ENCODE results near the gene EXOC6. TPM values are rescaled to one million over a fixed set of nuclear protein-coding genes. Genes with fewer than 3 reads are reported as not detected.

The EXOC6 gene
- polyA plus RNA-seq, 1 donor (not counting 4 experiments of a cell fraction or from before 2014, with no cell fraction given), result 1.2 TPM

DNA sequence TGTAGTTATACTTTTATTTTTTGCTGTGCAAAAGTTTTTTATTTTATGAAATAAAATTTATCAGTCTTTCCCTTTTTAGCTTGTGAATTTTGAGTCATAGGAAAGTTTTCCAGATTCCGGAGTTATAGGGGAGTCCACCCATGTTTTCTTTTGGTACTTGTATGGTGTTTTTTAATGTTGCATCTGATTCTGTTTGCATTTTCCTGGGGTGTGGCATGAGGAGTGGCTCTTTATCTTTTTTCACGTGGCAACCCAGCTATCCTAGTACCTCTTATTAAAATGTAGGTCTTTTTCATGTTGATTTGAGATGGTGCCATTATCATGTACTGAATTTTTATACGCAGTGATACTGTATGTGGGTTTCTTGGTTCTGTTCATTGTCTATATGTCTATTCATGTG, 19.7 kb downstream of the EXOC6 start:
- H2AFZ ChIP-seq (ENCODE audit: control insufficient read depth, low read length), result no peak overlapping the region
- H3K9me1 ChIP-seq (ENCODE audit: control insufficient read depth, extremely low read depth, insufficient read depth, low read length), result no peaks in the 10 kb centered on the region
- H3K27me3 ChIP-seq (ENCODE audit: control insufficient read depth, extremely low read depth, insufficient read depth, low read length), result no peaks in the 10 kb centered on the region
- H3K9ac ChIP-seq (ENCODE audit: control insufficient read depth, extremely low read depth, insufficient read depth, low read length), result no peak overlapping the region
- no peak overlapping the region for H3K27ac ChIP-seq (ENCODE audit: control insufficient read depth, insufficient read depth, low read length)
- H3K4me2 ChIP-seq (ENCODE audit: control insufficient read depth, extremely low read depth, insufficient read depth, low read depth, low read length), result no peak overlapping the region
- DNase-seq (ENCODE audit: low read depth, low spot score) (no peak), FAIRE-seq (no peak)
- H3K4me3 ChIP-seq (ENCODE audit: control insufficient read depth in 2 of 3, extremely low read depth in 1 of 3, insufficient read depth in 2 of 3, low read depth in 1 of 3, low read length in 3 of 3), result no peak overlapping the region
- dilution Hi-C loops (cut with MboI; ENCODE audit: extremely low pct_ligation_motif_present, low sequenced_read_pairs), result no loop called here
- H3K9me3 ChIP-seq (ENCODE audit: control insufficient read depth, low read depth, low read length), result no peaks in the 10 kb centered on the region
- no peak for TF ChIP-seq EZH2 (IDR thresholded peaks at IDR 0.05; ENCODE audit: low read length)
- TF ChIP-seq, protein P1, sequence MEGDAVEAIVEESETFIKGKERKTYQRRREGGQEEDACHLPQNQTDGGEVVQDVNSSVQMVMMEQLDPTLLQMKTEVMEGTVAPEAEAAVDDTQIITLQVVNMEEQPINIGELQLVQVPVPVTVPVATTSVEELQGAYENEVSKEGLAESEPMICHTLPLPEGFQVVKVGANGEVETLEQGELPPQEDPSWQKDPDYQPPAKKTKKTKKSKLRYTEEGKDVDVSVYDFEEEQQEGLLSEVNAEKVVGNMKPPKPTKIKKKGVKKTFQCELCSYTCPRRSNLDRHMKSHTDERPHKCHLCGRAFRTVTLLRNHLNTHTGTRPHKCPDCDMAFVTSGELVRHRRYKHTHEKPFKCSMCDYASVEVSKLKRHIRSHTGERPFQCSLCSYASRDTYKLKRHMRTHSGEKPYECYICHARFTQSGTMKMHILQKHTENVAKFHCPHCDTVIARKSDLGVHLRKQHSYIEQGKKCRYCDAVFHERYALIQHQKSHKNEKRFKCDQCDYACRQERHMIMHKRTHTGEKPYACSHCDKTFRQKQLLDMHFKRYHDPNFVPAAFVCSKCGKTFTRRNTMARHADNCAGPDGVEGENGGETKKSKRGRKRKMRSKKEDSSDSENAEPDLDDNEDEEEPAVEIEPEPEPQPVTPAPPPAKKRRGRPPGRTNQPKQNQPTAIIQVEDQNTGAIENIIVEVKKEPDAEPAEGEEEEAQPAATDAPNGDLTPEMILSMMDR (optimal IDR thresholded peaks at IDR 0.05 in 1 of 3, IDR thresholded peaks at IDR 0.05 in 1 of 3, conservative IDR thresholded peaks at IDR 0.05 in 1 of 3; ENCODE audit: extremely low read depth in 1 of 3, insufficient read depth in 2 of 3, low read length in 3 of 3), result no peak
- H3K79me2 ChIP-seq (ENCODE audit: control insufficient read depth, insufficient read depth, low read length), result no peaks in the 10 kb centered on the region
- no peaks in the 10 kb centered on the region for H3K4me1 ChIP-seq (ENCODE audit: control insufficient read depth, extremely low read depth, insufficient read depth, low read length)
- H3K36me3 ChIP-seq (ENCODE audit: control insufficient read depth in 2 of 2, extremely low read depth in 1 of 2, insufficient read depth in 2 of 2, low read length in 2 of 2), result no peaks in the 10 kb centered on the region
- H4K20me1 ChIP-seq (ENCODE audit: control insufficient read depth, extremely low read depth, insufficient read depth, low read length), result no peaks in the 10 kb centered on the region

GRCh38 chr10:92868557-92868956, 20.2 kb downstream of the EXOC6 start:
- H3K79me2 ChIP-seq (ENCODE audit: control insufficient read depth, insufficient read depth, low read length), result no peaks in the 10 kb centered on the region
- DNase-seq (ENCODE audit: low read depth, low spot score) (no peak), FAIRE-seq (no peak)
- no peaks in the 10 kb centered on the region for H3K4me1 ChIP-seq (ENCODE audit: control insufficient read depth, extremely low read depth, insufficient read depth, low read length)
- H4K20me1 ChIP-seq (ENCODE audit: control insufficient read depth, extremely low read depth, insufficient read depth, low read length), result no peaks in the 10 kb centered on the region
- TF ChIP-seq EZH2 (IDR thresholded peaks at IDR 0.05; ENCODE audit: low read length), result no peak
- TF ChIP-seq, protein P1 (optimal IDR thresholded peaks at IDR 0.05 in 1 of 3, IDR thresholded peaks at IDR 0.05 in 1 of 3, conservative IDR thresholded peaks at IDR 0.05 in 1 of 3; ENCODE audit: extremely low read depth in 1 of 3, insufficient read depth in 2 of 3, low read length in 3 of 3), result no peak
- no peak overlapping the region for H3K4me2 ChIP-seq (ENCODE audit: control insufficient read depth, extremely low read depth, insufficient read depth, low read depth, low read length)
- H3K36me3 ChIP-seq (ENCODE audit: control insufficient read depth in 2 of 2, extremely low read depth in 1 of 2, insufficient read depth in 2 of 2, low read length in 2 of 2), result no peaks in the 10 kb centered on the region
- no peaks in the 10 kb centered on the region for H3K9me1 ChIP-seq (ENCODE audit: control insufficient read depth, extremely low read depth, insufficient read depth, low read length)
- dilution Hi-C loops (cut with MboI; ENCODE audit: extremely low pct_ligation_motif_present, low sequenced_read_pairs), result no loop called here
- H3K4me3 ChIP-seq (ENCODE audit: control insufficient read depth in 2 of 3, extremely low read depth in 1 of 3, insufficient read depth in 2 of 3, low read depth in 1 of 3, low read length in 3 of 3), result no peak overlapping the region
- H3K27ac ChIP-seq (ENCODE audit: control insufficient read depth, insufficient read depth, low read length), result no peak overlapping the region
- H3K9me3 ChIP-seq (ENCODE audit: control insufficient read depth, low read depth, low read length), result no peaks in the 10 kb centered on the region
- no peaks in the 10 kb centered on the region for H3K27me3 ChIP-seq (ENCODE audit: control insufficient read depth, extremely low read depth, insufficient read depth, low read length)
- no peak overlapping the region for H3K9ac ChIP-seq (ENCODE audit: control insufficient read depth, extremely low read depth, insufficient read depth, low read length)
- H2AFZ ChIP-seq (ENCODE audit: control insufficient read depth, low read length), result no peak overlapping the region
